ENCODE results near the gene THSD7B. TPM values are rescaled to one million over a fixed set of nuclear protein-coding genes. Genes with fewer than 3 reads are reported as not detected.

THSD7B gene
- polyA plus RNA-seq, 1 donor from 2014 or later, result 0.46 TPM

GRCh38 chr2:137525132-137525531, 759.8 kb downstream of the THSD7B start:
- H3K36me3 ChIP-seq (ENCODE audit: insufficient read depth, low read length), result no peaks in the 10 kb centered on the region
- H3K9me2 ChIP-seq (ENCODE audit: insufficient read depth, low read length), result no peaks in the 10 kb centered on the region
- no peak overlapping the region for H3K27ac ChIP-seq (ENCODE audit: low read length)
- no peaks in the 10 kb centered on the region for H3K9me3 ChIP-seq (ENCODE audit: low read length)
- no peaks in the 10 kb centered on the region for H4K20me1 ChIP-seq (ENCODE audit: insufficient read depth)
- no peak overlapping the region for H2AFZ ChIP-seq (ENCODE audit: low read depth, low read length)
- H3K79me2 ChIP-seq (replicated peaks; ENCODE audit: insufficient read depth, low read length), result no peaks in the 10 kb centered on the region
- H3K9ac ChIP-seq (ENCODE audit: low read length), result no peak overlapping the region
- H3K4me3 ChIP-seq (ENCODE audit: low read length), result no peak overlapping the region
- no peaks in the 10 kb centered on the region for H3K27me3 ChIP-seq (ENCODE audit: insufficient read depth, low read depth, low read length)
- no peak for TF ChIP-seq TAF1 (IDR thresholded peaks at IDR 0.05; ENCODE audit: low read depth)
- no peak for TF ChIP-seq RAD21 (conservative IDR thresholded peaks at IDR 0.05)
- no peak for TF ChIP-seq REST (IDR thresholded peaks at IDR 0.05; ENCODE audit: borderline replicate concordance)
- no peak for TF ChIP-seq MXI1 (conservative IDR thresholded peaks at IDR 0.05; ENCODE audit: poor library complexity, severe bottlenecking)
- TF ChIP-seq CTCF (IDR thresholded peaks at IDR 0.05; ENCODE audit: poor library complexity, severe bottlenecking), result no peak
- no peak for TF ChIP-seq EZH2 (IDR thresholded peaks at IDR 0.05; ENCODE audit: borderline replicate concordance, insufficient read depth, low read length, poor library complexity, severe bottlenecking)
- no peak for TF ChIP-seq EP300 (conservative IDR thresholded peaks at IDR 0.05; ENCODE audit: poor library complexity, severe bottlenecking)
- no peak for TF ChIP-seq SMC3 (conservative IDR thresholded peaks at IDR 0.05; ENCODE audit: poor library complexity)
- TF ChIP-seq POLR2AphosphoS5 (IDR thresholded peaks at IDR 0.05), result no peak
- no peak overlapping the region for H3K4me2 ChIP-seq (ENCODE audit: low read length)
- no peaks in the 10 kb centered on the region for H3F3A ChIP-seq (ENCODE audit: insufficient read depth, low read length, poor library complexity, severe bottlenecking)

GRCh38 chr2:137525641-137526190, 760.4 kb downstream of the THSD7B start:
- Histone ChIP-seq H3K4me2 (ENCODE audit: low read length) (no peak overlapping the region), H4K20me1 (ENCODE audit: insufficient read depth) (no peaks in the 10 kb centered on the region), H3K9me2 (ENCODE audit: insufficient read depth, low read length) (no peaks in the 10 kb centered on the region), H3K27ac (ENCODE audit: low read length) (no peak overlapping the region), H3K4me3 (ENCODE audit: low read length) (no peak overlapping the region), H3F3A (ENCODE audit: insufficient read depth, low read length, poor library complexity, severe bottlenecking) (no peaks in the 10 kb centered on the region), H3K9me3 (ENCODE audit: low read length) (no peaks in the 10 kb centered on the region), H2AFZ (ENCODE audit: low read depth, low read length) (no peak overlapping the region), H3K79me2 (replicated peaks; ENCODE audit: insufficient read depth, low read length) (no peaks in the 10 kb centered on the region), H3K27me3 (ENCODE audit: insufficient read depth, low read depth, low read length) (no peaks in the 10 kb centered on the region), H3K9ac (ENCODE audit: low read length) (no peak overlapping the region), H3K36me3 (ENCODE audit: insufficient read depth, low read length) (no peaks in the 10 kb centered on the region)
- TF ChIP-seq EP300 (conservative IDR thresholded peaks at IDR 0.05; ENCODE audit: poor library complexity, severe bottlenecking), result no peak
- TF ChIP-seq EZH2 (IDR thresholded peaks at IDR 0.05; ENCODE audit: borderline replicate concordance, insufficient read depth, low read length, poor library complexity, severe bottlenecking), result no peak
- no peak for TF ChIP-seq TAF1 (IDR thresholded peaks at IDR 0.05; ENCODE audit: low read depth)
- TF ChIP-seq SMC3 (conservative IDR thresholded peaks at IDR 0.05; ENCODE audit: poor library complexity), result no peak
- no peak for TF ChIP-seq REST (IDR thresholded peaks at IDR 0.05; ENCODE audit: borderline replicate concordance)
- TF ChIP-seq CTCF (IDR thresholded peaks at IDR 0.05; ENCODE audit: poor library complexity, severe bottlenecking), result no peak
- no peak for TF ChIP-seq RAD21 (conservative IDR thresholded peaks at IDR 0.05)
- TF ChIP-seq POLR2AphosphoS5 (IDR thresholded peaks at IDR 0.05), result no peak
- TF ChIP-seq MXI1 (conservative IDR thresholded peaks at IDR 0.05; ENCODE audit: poor library complexity, severe bottlenecking), result no peak
